ENCODE measurements around the gene GGNBP2. TPM values are rescaled to one million over a fixed set of nuclear protein-coding genes. Genes with fewer than 3 reads are reported as not detected.

Gene GGNBP2
- total and polyA plus RNA-seq, 2 of the 8 experiments (the other 6 are each of a cell fraction or from before 2014, with no cell fraction given) = 29.2 to 35.8 TPM

GRCh38 chr17:36498560-36499300 lies 46.0 kb upstream of the GGNBP2 start (continued):
- no peak for TF ChIP-seq CBX5 (IDR thresholded peaks at IDR 0.05; ENCODE audit: low read depth, low read length)
